DND-41 (cell line): Measurements from ENCODE around the gene GATA5.

Experiments
- ATAC-seq: fragments of 200-7000 bp; cut with Tn5 transposase; 3 replicates; pipeline ENCODE4 v1.9.1; 2021; ENCODE audit warnings: low read depth; ENCODE audit not compliant: insufficient read depth
- DNase-seq: peaks from one replicate; pipeline ENCODE4 v3.0.0-alpha.2; 2020
- H2AFZ ChIP-seq: 2 replicates; pipeline ENCODE4 v1.6.0; 2012; ENCODE audit warnings: low read depth, low read length
- H3K27ac ChIP-seq: 2 replicates; pipeline ENCODE4 v1.5.1; 2012; ENCODE audit warnings: low read length, inconsistent platforms
- H3K27me3 ChIP-seq: fragments of 200-600 bp; sonication (generic); 2 replicates; pipeline ENCODE4 v1.6.0; 2012; ENCODE audit warnings: low read length, mild to moderate bottlenecking, inconsistent platforms; ENCODE audit not compliant: insufficient read depth, poor library complexity
- H3K36me3 ChIP-seq: 2 replicates; pipeline ENCODE4 v1.5.1; 2012; ENCODE audit warnings: low read length, inconsistent platforms; ENCODE audit not compliant: insufficient read depth
- H3K4me1 ChIP-seq: 2 replicates; pipeline ENCODE4 v1.5.1; 2012; ENCODE audit warnings: mild to moderate bottlenecking, low read length; ENCODE audit not compliant: insufficient read depth
- H3K4me2 ChIP-seq: 2 replicates; pipeline ENCODE4 v1.6.0; 2012; ENCODE audit warnings: mild to moderate bottlenecking, moderate library complexity, low read length, inconsistent platforms; ENCODE audit not compliant: insufficient read depth
- H3K4me3 ChIP-seq, 2 experiments: fragments of 200-600 bp in 1 of 2; shearing (Covaris generic) in 1 of 2; 2 replicates each; pipeline ENCODE4 v1.5.1; 2012 to 2016; ENCODE audit warnings: inconsistent platforms in 2 of 2, low read length in 2 of 2, mild to moderate bottlenecking in 2 of 2, low read depth in 1 of 2, moderate library complexity in 1 of 2
- H3K79me2 ChIP-seq: 2 replicates; pipeline ENCODE4 v1.6.0; 2012; ENCODE audit warnings: low read length, inconsistent platforms; ENCODE audit not compliant: insufficient read depth
- H3K9ac ChIP-seq: 2 replicates; pipeline ENCODE4 v1.6.0; 2012; ENCODE audit warnings: low read depth, mild to moderate bottlenecking, inconsistent platforms, low read length, moderate library complexity
- H3K9me3 ChIP-seq: 2 replicates; pipeline ENCODE4 v1.5.1; 2012; ENCODE audit warnings: low read length, moderate library complexity, mild to moderate bottlenecking, inconsistent platforms; ENCODE audit not compliant: insufficient read depth, severe bottlenecking
- H4K20me1 ChIP-seq: 2 replicates; pipeline ENCODE4 v1.6.0; 2012; ENCODE audit warnings: low read length; ENCODE audit not compliant: insufficient read depth
- CTCF ChIP-seq: IDR thresholded peaks from 2 replicates; pipeline ENCODE4 v1.5.1; 2012; ENCODE audit warnings: borderline replicate concordance, low read length, moderate library complexity, mild to moderate bottlenecking; ENCODE audit not compliant: poor library complexity, severe bottlenecking; ENCODE audit errors: extremely low read depth
- EZH2 ChIP-seq: IDR thresholded peaks from 3 replicates; pipeline ENCODE4 v1.6.1; 2012; ENCODE audit warnings: borderline replicate concordance, low read depth, mild to moderate bottlenecking, moderate library complexity, low read length, inconsistent platforms; ENCODE audit not compliant: severe bottlenecking

The GATA5 gene

GRCh38 chr20:62446481-62446880, 29.3 kb downstream of the GATA5 start:
- DNase-seq (no peak), ATAC-seq (no peak)
- Histone ChIP-seq H3K79me2 (no peaks in the 10 kb centered on the region), H2AFZ (no peak overlapping the region), H4K20me1 (peaks cover 22% of the 10 kb centered on the region; the same call in 1 of the 2 replicates), H3K27me3 (no peaks in the 10 kb centered on the region), H3K4me2 (no peak overlapping the region), H3K4me3 (no peak overlapping the region), H3K27ac (no peak overlapping the region), H3K9ac (no peak overlapping the region), H3K4me1 (no peaks in the 10 kb centered on the region), H3K9me3 (no peaks in the 10 kb centered on the region), H3K36me3 (no peaks in the 10 kb centered on the region)
- TF ChIP-seq EZH2: no peak
- TF ChIP-seq CTCF: no peak

GRCh38 chr20:62445553-62446340, 30.0 kb downstream of the GATA5 start:
- H4K20me1 ChIP-seq: peaks cover 23% of the 10 kb centered on the region; the same call in 1 of the 2 replicates
- TF ChIP-seq CTCF: no peak
- TF ChIP-seq EZH2: no peak
- no peak for DNase-seq
- H3K27me3 ChIP-seq: peaks cover under 1% of the 10 kb centered on the region
- H3K9me3 ChIP-seq: no peaks in the 10 kb centered on the region
- no peaks in the 10 kb centered on the region for H3K79me2 ChIP-seq
- no peak overlapping the region for H3K4me3 ChIP-seq
- H3K36me3 ChIP-seq: no peaks in the 10 kb centered on the region
- no peak overlapping the region for H2AFZ ChIP-seq
- no peak overlapping the region for H3K9ac ChIP-seq
- no peak overlapping the region for H3K27ac ChIP-seq
- H3K4me2 ChIP-seq: no peak overlapping the region
- ATAC-seq: no peak
- no peaks in the 10 kb centered on the region for H3K4me1 ChIP-seq

GRCh38 chr20:62444286-62444685, 31.5 kb downstream of the GATA5 start:
- no peak overlapping the region for H3K9ac ChIP-seq
- H3K4me1 ChIP-seq: no peaks in the 10 kb centered on the region
- H3K4me3 ChIP-seq: no peak overlapping the region
- H3K27me3 ChIP-seq: peaks cover 5% of the 10 kb centered on the region
- H3K27ac ChIP-seq: no peak overlapping the region
- H2AFZ ChIP-seq: no peak overlapping the region
- DNase-seq: no peak
- no peaks in the 10 kb centered on the region for H3K9me3 ChIP-seq
- H3K4me2 ChIP-seq: no peak overlapping the region
- ATAC-seq: no peak
- no peaks in the 10 kb centered on the region for H3K79me2 ChIP-seq
- no peaks in the 10 kb centered on the region for H3K36me3 ChIP-seq
- TF ChIP-seq EZH2: no peak
- no peak for TF ChIP-seq CTCF
- H4K20me1 ChIP-seq: peaks cover 30% of the 10 kb centered on the region; the same call in 1 of the 2 replicates

- Histone ChIP-seq H3K36me3 (no peaks in the 10 kb centered on the region), H2AFZ (no peak overlapping the region), H3K79me2 (no peaks in the 10 kb centered on the region), H3K9ac (no peak overlapping the region), H3K27me3 (peaks cover 5% of the 10 kb centered on the region), H3K27ac (no peak overlapping the region), H3K4me2 (no peak overlapping the region), H3K4me3 (no peak overlapping the region), H4K20me1 (peaks cover 33% of the 10 kb centered on the region; the same call in 1 of the 2 replicates), H3K9me3 (no peaks in the 10 kb centered on the region), H3K4me1 (no peaks in the 10 kb centered on the region)
- DNase-seq (no peak), ATAC-seq (no peak)
- no peak for TF ChIP-seq CTCF
Observed at GRCh38 chr20:62441987-62442539, 33.7 kb downstream of the GATA5 start.
